GM10847 (cell line): ENCODE results near the gene ACADS.

Experiments
- POLR2A ChIP-seq: IDR thresholded peaks from 2 replicates; pipeline ENCODE4 v1.6.1; 2011; ENCODE audit not compliant: insufficient read length; ENCODE audit errors: extremely low read depth

The ACADS gene

GRCh38 chr12:120736404-120737331 lies 11.0 kb downstream of the ACADS start:
- TF ChIP-seq POLR2A: no peak

DNA sequence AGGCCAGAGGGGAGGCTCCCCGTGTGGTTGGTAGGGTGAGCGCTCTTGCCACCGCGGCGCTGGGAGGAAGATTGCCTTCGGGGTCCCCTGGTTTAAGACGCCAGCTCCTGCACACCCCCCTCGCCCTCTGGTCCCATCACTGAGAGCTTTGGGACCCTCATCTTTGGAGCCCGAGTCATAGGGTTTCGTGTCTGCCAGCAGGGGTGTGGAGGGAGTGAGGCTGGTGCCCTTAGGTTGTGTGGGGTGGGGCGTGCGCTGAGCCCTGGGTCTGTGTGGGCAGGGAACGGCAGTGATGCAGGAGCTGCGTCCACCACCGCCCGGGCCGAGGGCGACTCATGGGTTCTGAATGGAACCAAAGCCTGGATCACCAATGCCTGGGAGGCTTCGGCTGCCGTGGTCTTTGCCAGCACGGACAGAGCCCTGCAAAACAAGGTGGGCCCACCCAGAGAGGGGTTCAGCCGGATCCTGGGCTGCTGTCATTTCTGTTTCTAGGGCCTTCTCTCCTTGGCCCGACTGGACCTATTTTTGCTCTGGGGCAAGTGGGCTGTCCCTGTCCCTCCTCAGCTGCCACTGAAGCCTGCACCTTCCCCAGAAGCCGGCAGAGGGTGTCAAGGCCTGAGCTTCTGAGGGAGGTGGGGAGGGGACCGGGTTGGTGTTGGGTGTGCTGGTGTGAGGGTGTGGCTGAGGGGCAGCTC lies 12.1 kb downstream of the ACADS start:
- TF ChIP-seq POLR2A: no peak

DNA sequence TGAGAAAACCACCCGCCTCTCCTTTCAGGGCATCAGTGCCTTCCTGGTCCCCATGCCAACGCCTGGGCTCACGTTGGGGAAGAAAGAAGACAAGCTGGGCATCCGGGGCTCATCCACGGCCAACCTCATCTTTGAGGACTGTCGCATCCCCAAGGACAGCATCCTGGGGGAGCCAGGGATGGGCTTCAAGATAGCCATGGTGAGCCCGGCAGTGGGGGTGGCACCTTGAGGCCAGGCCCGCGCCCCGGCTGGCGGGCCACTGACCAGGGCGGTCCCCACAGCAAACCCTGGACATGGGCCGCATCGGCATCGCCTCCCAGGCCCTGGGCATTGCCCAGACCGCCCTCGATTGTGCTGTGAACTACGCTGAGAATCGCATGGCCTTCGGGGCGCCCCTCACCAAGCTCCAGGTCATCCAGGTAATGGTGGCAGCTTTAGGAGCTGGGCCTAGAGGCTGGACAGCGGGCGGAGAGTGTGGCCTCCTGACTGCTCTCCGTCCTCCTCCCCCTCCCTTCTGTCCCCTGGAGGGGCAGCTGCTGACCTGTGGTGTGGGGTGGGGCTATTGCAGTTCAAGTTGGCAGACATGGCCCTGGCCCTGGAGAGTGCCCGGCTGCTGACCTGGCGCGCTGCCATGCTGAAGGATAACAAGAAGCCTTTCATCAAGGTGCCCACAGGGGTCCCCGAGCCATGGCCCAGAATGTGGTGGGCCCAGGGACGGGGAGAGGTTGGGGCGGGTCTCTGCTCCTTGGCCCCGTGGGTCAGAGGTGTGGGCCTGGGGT lies 12.8 kb downstream of the ACADS start:
- TF ChIP-seq POLR2A: no peak

DNA sequence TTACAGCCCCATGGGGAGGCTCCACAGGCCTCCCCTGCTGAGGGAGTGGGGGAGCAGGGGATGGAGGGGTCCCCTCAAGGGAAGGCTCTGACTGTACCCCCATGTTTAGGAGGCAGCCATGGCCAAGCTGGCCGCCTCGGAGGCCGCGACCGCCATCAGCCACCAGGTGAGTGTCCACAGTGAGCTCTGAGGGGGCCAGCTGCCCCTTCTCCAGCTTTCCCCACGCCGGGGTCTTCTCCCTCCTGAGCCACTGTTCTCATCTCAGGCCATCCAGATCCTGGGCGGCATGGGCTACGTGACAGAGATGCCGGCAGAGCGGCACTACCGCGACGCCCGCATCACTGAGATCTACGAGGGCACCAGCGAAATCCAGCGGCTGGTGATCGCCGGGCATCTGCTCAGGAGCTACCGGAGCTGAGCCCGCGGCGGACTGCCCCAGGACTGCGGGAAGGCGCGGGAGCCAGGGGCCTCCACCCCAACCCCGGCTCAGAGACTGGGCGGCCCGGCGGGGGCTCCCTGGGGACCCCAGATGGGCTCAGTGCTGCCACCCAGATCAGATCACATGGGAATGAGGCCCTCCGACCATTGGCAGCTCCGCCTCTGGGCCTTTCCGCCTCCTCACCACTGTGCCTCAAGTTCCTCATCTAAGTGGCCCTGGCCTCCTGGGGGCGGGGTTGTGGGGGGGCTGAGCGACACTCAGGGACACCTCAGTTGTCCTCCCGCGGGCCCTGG lies 13.6 kb downstream of the ACADS start:
- TF ChIP-seq POLR2A: no peak

DNA sequence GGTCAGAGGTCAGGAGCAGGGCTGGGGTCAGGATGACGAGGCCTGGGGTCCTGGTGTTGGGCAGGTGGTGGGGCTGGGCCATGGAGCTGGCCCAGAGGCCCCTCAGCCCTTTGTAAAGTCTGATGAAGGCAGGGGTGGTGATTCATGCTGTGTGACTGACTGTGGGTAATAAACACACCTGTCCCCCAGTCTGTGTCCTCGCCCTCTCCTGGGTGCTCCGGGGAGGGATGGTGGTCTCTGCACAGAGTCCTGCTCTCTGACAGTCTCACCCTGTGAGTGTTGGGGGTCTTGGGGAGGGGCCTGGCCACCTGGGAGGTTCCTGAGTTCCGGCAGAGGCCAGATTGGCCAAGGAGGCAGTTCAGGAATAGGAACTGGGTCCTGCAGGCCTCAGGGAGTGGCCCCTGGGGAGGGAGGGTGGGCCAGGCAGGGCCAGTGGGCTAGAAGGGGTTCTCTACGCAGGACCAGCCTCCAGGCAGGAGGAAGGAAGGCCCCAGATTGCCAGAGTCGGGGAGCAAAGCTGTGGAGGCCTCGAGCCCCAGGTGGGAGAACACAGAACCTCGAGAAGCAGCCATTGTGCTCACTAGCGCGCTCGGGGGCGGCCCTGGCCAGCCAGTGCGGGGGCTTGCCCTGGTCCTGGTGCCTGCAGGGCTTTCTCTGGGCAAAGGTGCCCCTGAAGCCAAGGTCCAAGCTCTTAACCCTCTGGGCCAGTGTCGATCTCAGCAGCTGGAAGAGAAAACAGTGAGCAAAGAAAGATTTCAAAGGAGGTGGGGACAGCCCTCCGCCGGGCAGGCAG lies 14.4 kb downstream of the ACADS start:
- no peak for TF ChIP-seq POLR2A

DNA sequence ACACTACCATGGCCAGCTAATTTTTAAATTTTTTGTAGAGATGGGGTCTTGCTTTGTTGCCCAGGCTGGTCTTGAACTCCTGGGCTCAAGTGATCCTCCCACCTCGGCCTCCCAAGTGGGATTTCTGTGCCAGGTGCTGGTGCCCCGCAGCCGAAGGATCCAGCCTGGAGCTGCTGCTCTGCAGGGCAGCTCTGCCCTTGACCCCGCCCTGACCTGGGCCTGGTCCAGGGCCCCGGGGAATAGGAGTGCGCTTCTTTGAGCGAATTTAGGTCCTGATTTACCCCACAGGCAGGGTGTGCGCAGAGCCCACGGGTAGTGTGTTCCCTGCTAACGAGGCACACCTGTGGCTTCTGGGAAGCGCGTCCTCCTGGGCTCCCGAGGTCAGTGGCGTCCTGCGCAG lies 15.2 kb downstream of the ACADS start:
- no peak for TF ChIP-seq POLR2A

- no peak for TF ChIP-seq POLR2A
These were observed 16.1 kb downstream of the ACADS start for GRCh38 chr12:120741476-120742421.

- TF ChIP-seq POLR2A: no peak
These were observed 19.4 kb downstream of the ACADS start for GRCh38 chr12:120744922-120745493.

GRCh38 chr12:120748242-120748641 lies 22.6 kb downstream of the ACADS start:
- no peak for TF ChIP-seq POLR2A

- TF ChIP-seq POLR2A: no peak
These were observed 23.6 kb downstream of the ACADS start for GRCh38 chr12:120749256-120749655.

GRCh38 chr12:120750806-120751205 lies 25.2 kb downstream of the ACADS start:
- TF ChIP-seq POLR2A: no peak

- no peak for TF ChIP-seq POLR2A
These were observed 25.8 kb downstream of the ACADS start for GRCh38 chr12:120751389-120751788.

DNA sequence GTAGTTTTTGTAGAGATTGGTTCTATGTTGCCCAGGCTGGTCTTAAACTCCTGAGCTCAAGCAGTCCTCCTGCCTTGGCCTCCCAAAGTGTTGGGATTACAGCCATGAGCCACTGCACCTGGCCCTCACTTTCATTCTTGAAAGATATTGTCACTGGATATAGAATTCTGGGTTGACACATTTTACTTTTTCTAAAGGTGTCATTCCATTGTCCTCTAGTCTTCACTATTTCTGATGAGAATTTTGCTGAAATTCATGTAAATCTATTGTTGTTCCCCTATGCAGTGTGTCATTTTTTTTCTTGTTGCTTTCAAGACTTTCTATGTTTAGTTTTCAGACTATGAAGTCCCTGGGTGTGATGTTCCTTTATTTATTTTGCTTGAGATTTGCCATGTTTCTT lies 29.2 kb downstream of the ACADS start:
- TF ChIP-seq POLR2A: no peak

DNA sequence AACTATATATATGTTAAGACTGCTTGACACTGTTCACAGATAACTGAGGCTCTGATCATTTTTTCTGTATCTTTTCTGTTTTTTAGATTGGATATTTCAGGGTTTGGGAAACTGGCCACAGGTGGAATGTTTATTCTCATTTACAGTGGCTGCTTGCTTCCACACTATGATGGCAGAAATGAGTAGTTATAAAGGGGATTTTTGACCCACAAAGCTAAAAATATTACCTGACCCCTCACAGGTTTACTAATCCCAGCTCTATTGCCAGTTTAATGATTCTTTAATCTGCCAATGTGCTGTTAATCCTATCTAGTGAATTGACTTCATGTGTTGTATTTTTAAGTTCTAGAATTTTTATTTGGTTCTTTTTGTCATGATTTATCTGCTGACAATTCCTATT lies 29.6 kb downstream of the ACADS start:
- TF ChIP-seq POLR2A: no peak
